ENCODE results near the gene TIAM1.

Gene TIAM1

GRCh38 chr21:31347435-31348032, 3.5 kb upstream of the TIAM1 start:
- TF ChIP-seq, protein P1, sequence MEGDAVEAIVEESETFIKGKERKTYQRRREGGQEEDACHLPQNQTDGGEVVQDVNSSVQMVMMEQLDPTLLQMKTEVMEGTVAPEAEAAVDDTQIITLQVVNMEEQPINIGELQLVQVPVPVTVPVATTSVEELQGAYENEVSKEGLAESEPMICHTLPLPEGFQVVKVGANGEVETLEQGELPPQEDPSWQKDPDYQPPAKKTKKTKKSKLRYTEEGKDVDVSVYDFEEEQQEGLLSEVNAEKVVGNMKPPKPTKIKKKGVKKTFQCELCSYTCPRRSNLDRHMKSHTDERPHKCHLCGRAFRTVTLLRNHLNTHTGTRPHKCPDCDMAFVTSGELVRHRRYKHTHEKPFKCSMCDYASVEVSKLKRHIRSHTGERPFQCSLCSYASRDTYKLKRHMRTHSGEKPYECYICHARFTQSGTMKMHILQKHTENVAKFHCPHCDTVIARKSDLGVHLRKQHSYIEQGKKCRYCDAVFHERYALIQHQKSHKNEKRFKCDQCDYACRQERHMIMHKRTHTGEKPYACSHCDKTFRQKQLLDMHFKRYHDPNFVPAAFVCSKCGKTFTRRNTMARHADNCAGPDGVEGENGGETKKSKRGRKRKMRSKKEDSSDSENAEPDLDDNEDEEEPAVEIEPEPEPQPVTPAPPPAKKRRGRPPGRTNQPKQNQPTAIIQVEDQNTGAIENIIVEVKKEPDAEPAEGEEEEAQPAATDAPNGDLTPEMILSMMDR (conservative IDR thresholded peaks at IDR 0.05; ENCODE audit: low read depth, low read length): peak; percentile 76
- DNase-seq (ENCODE audit: low read depth): peak; percentile 78
- no peak overlapping the region for H3K4me3 ChIP-seq (ENCODE audit: low read depth, low read length)

GRCh38 chr21:31346256-31346821, 2.3 kb upstream of the TIAM1 start:
- DNase-seq (ENCODE audit: low read depth): no peak
- no peak overlapping the region for H3K4me3 ChIP-seq (ENCODE audit: low read depth, low read length)
- TF ChIP-seq, protein P1 (conservative IDR thresholded peaks at IDR 0.05; ENCODE audit: low read depth, low read length): no peak

- no peak for DNase-seq (ENCODE audit: low read depth)
- H3K4me3 ChIP-seq (ENCODE audit: low read depth, low read length): no peak overlapping the region
- TF ChIP-seq, protein P1 (conservative IDR thresholded peaks at IDR 0.05; ENCODE audit: low read depth, low read length): no peak
These were observed 1.1 kb upstream of the TIAM1 start for GRCh38 chr21:31345136-31345535.

DNA sequence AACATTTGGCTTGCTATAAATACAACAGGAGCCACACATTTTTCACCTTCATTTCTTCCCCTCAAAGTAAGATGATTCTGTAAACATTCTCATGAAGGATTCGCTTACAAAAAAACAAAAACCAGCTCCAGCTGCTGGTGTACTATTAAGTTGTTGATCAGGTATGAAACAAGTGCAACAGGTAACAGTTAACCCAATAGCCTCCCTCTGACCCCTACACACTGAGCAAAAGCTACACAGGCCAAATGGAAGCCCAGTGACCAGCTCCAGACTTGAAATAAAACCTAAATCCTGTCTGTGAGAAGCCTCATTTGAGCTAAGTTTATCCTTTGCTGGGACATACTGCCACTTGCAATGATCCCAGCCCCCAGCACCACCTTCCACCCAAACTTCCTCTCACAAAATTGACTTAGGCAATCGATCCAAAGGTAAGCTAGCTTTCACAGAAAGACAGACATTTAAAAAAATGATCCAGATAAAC, 991 bp downstream of the TIAM1 start:
- no peak for DNase-seq (ENCODE audit: low read depth)
- TF ChIP-seq, protein P1 (conservative IDR thresholded peaks at IDR 0.05; ENCODE audit: low read depth, low read length): no peak
- peak overlapping the region; percentile 66 for H3K4me3 ChIP-seq (ENCODE audit: low read depth, low read length)

DNA sequence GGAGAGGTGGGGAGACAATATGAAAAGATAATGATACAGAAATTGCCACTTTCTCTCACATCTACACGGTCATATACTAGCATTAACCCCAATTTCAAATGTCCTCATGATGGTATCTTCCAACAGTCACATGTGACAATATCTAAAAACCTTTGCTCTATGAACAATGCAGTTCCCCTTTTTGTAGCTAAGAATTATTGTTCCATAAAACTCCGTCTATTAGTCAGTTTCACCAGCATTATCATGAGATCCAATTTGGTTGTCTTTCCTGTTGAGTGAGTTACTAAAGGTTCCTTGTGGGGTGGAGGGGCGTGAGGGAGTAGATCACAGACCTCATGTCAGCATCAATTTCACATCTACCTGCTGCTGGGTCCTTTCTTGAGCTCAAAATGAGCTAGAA, 1.7 kb downstream of the TIAM1 start:
- no peak for DNase-seq (ENCODE audit: low read depth)
- TF ChIP-seq, protein P1 (conservative IDR thresholded peaks at IDR 0.05; ENCODE audit: low read depth, low read length): no peak
- H3K4me3 ChIP-seq (ENCODE audit: low read depth, low read length): no peak overlapping the region

- no peak overlapping the region for H3K4me3 ChIP-seq (ENCODE audit: low read depth, low read length)
- DNase-seq (ENCODE audit: low read depth): no peak
- TF ChIP-seq, protein P1 (conservative IDR thresholded peaks at IDR 0.05; ENCODE audit: low read depth, low read length): no peak
These were observed 3.0 kb downstream of the TIAM1 start for GRCh38 chr21:31340942-31341487.

DNA sequence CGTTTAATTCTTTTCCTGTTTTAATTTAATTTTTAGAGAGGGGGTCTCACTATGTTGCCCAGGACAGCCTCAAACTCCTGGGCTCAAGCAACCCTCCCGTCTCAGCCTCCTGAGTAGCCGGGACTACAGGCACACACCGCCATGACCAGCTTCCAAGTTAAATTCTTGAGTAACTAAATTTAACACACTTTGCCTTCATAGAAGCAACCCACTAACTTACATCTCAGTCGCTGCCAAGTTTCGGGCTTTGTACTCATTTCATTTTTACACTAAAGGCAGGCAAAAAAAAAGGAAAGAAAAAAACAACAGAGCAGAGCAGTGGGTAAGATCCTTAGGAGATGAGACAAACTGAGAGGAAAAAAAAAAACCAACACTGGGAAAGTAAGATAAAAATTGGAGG, 3.5 kb downstream of the TIAM1 start:
- no peak for DNase-seq (ENCODE audit: low read depth)
- no peak overlapping the region for H3K4me3 ChIP-seq (ENCODE audit: low read depth, low read length)
- TF ChIP-seq, protein P1 (conservative IDR thresholded peaks at IDR 0.05; ENCODE audit: low read depth, low read length): no peak

Measured in choroid plexus epithelial cell (primary cell).